ENCODE measurements around the gene CHST12. TPM values are rescaled to one million over a fixed set of nuclear protein-coding genes. Genes with fewer than 3 reads are reported as not detected.
A peak's percentile ranks its signal among the peaks of the same experiment; 100 is the strongest.

CHST12 gene
- total and polyA plus RNA-seq, 5 donors: 16.6 to 19.5 (median 19.3) TPM

- peak; percentile 51 to 65 for ATAC-seq
- Histone ChIP-seq H3K27ac (ENCODE audit: low read length) (no peak overlapping the region), H3K4me3 (ENCODE audit: low read length) (no peak overlapping the region), H3K4me1 (ENCODE audit: control insufficient read depth, insufficient read depth, low read length) (peaks cover 7% of the 10 kb centered on the region), H3K9me3 (ENCODE audit: control insufficient read depth, low read length) (no peaks in the 10 kb centered on the region), H3K27me3 (ENCODE audit: control insufficient read depth, insufficient read depth) (no peaks in the 10 kb centered on the region)
- intact Hi-C loops (cut with DNase I): no loop called here
- 36% methylated on average over 6 of the region's 6 CpGs for WGBS
- peak in 1 of 3 donors; percentile 73 for DNase-seq
Measured at GRCh38 chr7:2360796-2361195, 42.6 kb upstream of the CHST12 start.

- Histone ChIP-seq H3K9me3 (ENCODE audit: control insufficient read depth, low read length) (no peaks in the 10 kb centered on the region), H3K27me3 (ENCODE audit: control insufficient read depth, insufficient read depth) (no peaks in the 10 kb centered on the region), H3K27ac (ENCODE audit: low read length) (no peak overlapping the region), H3K4me1 (ENCODE audit: control insufficient read depth, insufficient read depth, low read length) (peaks cover 7% of the 10 kb centered on the region), H3K4me3 (ENCODE audit: low read length) (no peak overlapping the region)
- WGBS: 89% methylated on average over 27 of the region's 27 CpGs
- intact Hi-C loops (cut with DNase I): no loop called here
- DNase-seq (peak in 1 of 3 donors; percentile 36), ATAC-seq (no peak)
Measured at GRCh38 chr7:2362385-2363088, 40.9 kb upstream of the CHST12 start.

GRCh38 chr7:2369139-2369538 lies 34.3 kb upstream of the CHST12 start:
- no peak overlapping the region for H3K4me3 ChIP-seq (ENCODE audit: low read length)
- intact Hi-C loops (cut with DNase I): no loop called here
- no peaks in the 10 kb centered on the region for H3K4me1 ChIP-seq (ENCODE audit: control insufficient read depth, insufficient read depth, low read length)
- DNase-seq: no peak
- no peaks in the 10 kb centered on the region for H3K27me3 ChIP-seq (ENCODE audit: control insufficient read depth, insufficient read depth)
- H3K9me3 ChIP-seq (ENCODE audit: control insufficient read depth, low read length): no peaks in the 10 kb centered on the region
- H3K27ac ChIP-seq (ENCODE audit: low read length): no peak overlapping the region
- ATAC-seq: no peak
- 95% methylated on average over 10 of the region's 10 CpGs for WGBS

GRCh38 chr7:2371329-2371728 lies 32.1 kb upstream of the CHST12 start:
- WGBS: 93% methylated on average over 8 of the region's 8 CpGs
- ATAC-seq (no peak), DNase-seq (peak in 1 of 3 donors; percentile 36)
- Histone ChIP-seq H3K27me3 (ENCODE audit: control insufficient read depth, insufficient read depth) (no peaks in the 10 kb centered on the region), H3K4me1 (ENCODE audit: control insufficient read depth, insufficient read depth, low read length) (no peaks in the 10 kb centered on the region), H3K4me3 (ENCODE audit: low read length) (no peak overlapping the region), H3K27ac (ENCODE audit: low read length) (no peak overlapping the region), H3K9me3 (ENCODE audit: control insufficient read depth, low read length) (no peaks in the 10 kb centered on the region)
- intact Hi-C loops (cut with DNase I): no loop called here

GRCh38 chr7:2372724-2373123 lies 30.7 kb upstream of the CHST12 start:
- DNase-seq (peak in 1 of 3 donors; percentile 37), ATAC-seq (peak in 1 of 2 donors; percentile 8)
- WGBS: 92% methylated on average over 14 of the region's 14 CpGs
- H3K27me3 ChIP-seq (ENCODE audit: control insufficient read depth, insufficient read depth): no peaks in the 10 kb centered on the region
- no peaks in the 10 kb centered on the region for H3K4me1 ChIP-seq (ENCODE audit: control insufficient read depth, insufficient read depth, low read length)
- intact Hi-C loops (cut with DNase I): no loop called here
- no peaks in the 10 kb centered on the region for H3K9me3 ChIP-seq (ENCODE audit: control insufficient read depth, low read length)
- H3K27ac ChIP-seq (ENCODE audit: low read length): no peak overlapping the region
- no peak overlapping the region for H3K4me3 ChIP-seq (ENCODE audit: low read length)

GRCh38 chr7:2373124-2373556 lies 30.3 kb upstream of the CHST12 start:
- ATAC-seq (peak; percentile 13 to 26), DNase-seq (peak in 1 of 3 donors; percentile 51)
- H3K4me3 ChIP-seq (ENCODE audit: low read length): no peak overlapping the region
- 90% methylated on average over 14 of the region's 14 CpGs for WGBS
- no peaks in the 10 kb centered on the region for H3K27me3 ChIP-seq (ENCODE audit: control insufficient read depth, insufficient read depth)
- H3K27ac ChIP-seq (ENCODE audit: low read length): no peak overlapping the region
- no peaks in the 10 kb centered on the region for H3K9me3 ChIP-seq (ENCODE audit: control insufficient read depth, low read length)
- H3K4me1 ChIP-seq (ENCODE audit: control insufficient read depth, insufficient read depth, low read length): no peaks in the 10 kb centered on the region
- intact Hi-C loops (cut with DNase I): no loop called here

- H3K27me3 ChIP-seq (ENCODE audit: control insufficient read depth, insufficient read depth): no peaks in the 10 kb centered on the region
- no peaks in the 10 kb centered on the region for H3K4me1 ChIP-seq (ENCODE audit: control insufficient read depth, insufficient read depth, low read length)
- intact Hi-C loops (cut with DNase I): no loop called here
- H3K4me3 ChIP-seq (ENCODE audit: low read length): no peak overlapping the region
- no peak for ATAC-seq
- H3K9me3 ChIP-seq (ENCODE audit: control insufficient read depth, low read length): no peaks in the 10 kb centered on the region
- no peak for DNase-seq
- no peak overlapping the region for H3K27ac ChIP-seq (ENCODE audit: low read length)
- 89% methylated on average over 7 of the region's 7 CpGs for WGBS
Measured at GRCh38 chr7:2373646-2374045, 29.8 kb upstream of the CHST12 start.

- no peak overlapping the region for H3K4me3 ChIP-seq (ENCODE audit: low read length)
- no peaks in the 10 kb centered on the region for H3K9me3 ChIP-seq (ENCODE audit: control insufficient read depth, low read length)
- no peaks in the 10 kb centered on the region for H3K4me1 ChIP-seq (ENCODE audit: control insufficient read depth, insufficient read depth, low read length)
- no peak overlapping the region for H3K27ac ChIP-seq (ENCODE audit: low read length)
- peak in 2 of 3 donors; percentile 26 to 28 for DNase-seq
- 93% methylated on average over 18 of the region's 18 CpGs for WGBS
- intact Hi-C loops (cut with DNase I): no loop called here
- no peak for ATAC-seq
- no peaks in the 10 kb centered on the region for H3K27me3 ChIP-seq (ENCODE audit: control insufficient read depth, insufficient read depth)
Measured at GRCh38 chr7:2374401-2374800, 29.0 kb upstream of the CHST12 start.

- intact Hi-C loops (cut with DNase I): no loop called here
- Histone ChIP-seq H3K27ac (ENCODE audit: low read length) (no peak overlapping the region), H3K4me1 (ENCODE audit: control insufficient read depth, insufficient read depth, low read length) (no peaks in the 10 kb centered on the region), H3K27me3 (ENCODE audit: control insufficient read depth, insufficient read depth) (no peaks in the 10 kb centered on the region), H3K9me3 (ENCODE audit: control insufficient read depth, low read length) (no peaks in the 10 kb centered on the region), H3K4me3 (ENCODE audit: low read length) (no peak overlapping the region)
- 87% methylated on average over 26 of the region's 26 CpGs for WGBS
- DNase-seq: peak in 2 of 3 donors; percentile 31 to 32
- ATAC-seq: no peak
Measured at GRCh38 chr7:2374830-2375728, 28.3 kb upstream of the CHST12 start.

- Histone ChIP-seq H3K4me3 (ENCODE audit: low read length) (no peak overlapping the region), H3K27ac (ENCODE audit: low read length) (no peak overlapping the region), H3K9me3 (ENCODE audit: control insufficient read depth, low read length) (no peaks in the 10 kb centered on the region), H3K4me1 (ENCODE audit: control insufficient read depth, insufficient read depth, low read length) (no peaks in the 10 kb centered on the region), H3K27me3 (ENCODE audit: control insufficient read depth, insufficient read depth) (no peaks in the 10 kb centered on the region)
- intact Hi-C loops (cut with DNase I): no loop called here
- ATAC-seq (peak in 1 of 2 donors; percentile 11), DNase-seq (peak in 1 of 3 donors; percentile 47)
- WGBS: 90% methylated on average over 27 of the region's 27 CpGs
Measured at GRCh38 chr7:2376351-2377154, 26.9 kb upstream of the CHST12 start.
